HG03575 (cell line): ENCODE data around the gene MRPL53.

Experiments used
- ATAC-seq: cut with Tn5 transposase; IDR thresholded peaks from one replicate; pipeline ENCODE4 v1.9.1; 2021; ENCODE audit not compliant: unreplicated experiment, insufficient number of reproducible peaks, low FRiP score; ENCODE audit errors: extremely low read depth

The MRPL53 gene

DNA sequence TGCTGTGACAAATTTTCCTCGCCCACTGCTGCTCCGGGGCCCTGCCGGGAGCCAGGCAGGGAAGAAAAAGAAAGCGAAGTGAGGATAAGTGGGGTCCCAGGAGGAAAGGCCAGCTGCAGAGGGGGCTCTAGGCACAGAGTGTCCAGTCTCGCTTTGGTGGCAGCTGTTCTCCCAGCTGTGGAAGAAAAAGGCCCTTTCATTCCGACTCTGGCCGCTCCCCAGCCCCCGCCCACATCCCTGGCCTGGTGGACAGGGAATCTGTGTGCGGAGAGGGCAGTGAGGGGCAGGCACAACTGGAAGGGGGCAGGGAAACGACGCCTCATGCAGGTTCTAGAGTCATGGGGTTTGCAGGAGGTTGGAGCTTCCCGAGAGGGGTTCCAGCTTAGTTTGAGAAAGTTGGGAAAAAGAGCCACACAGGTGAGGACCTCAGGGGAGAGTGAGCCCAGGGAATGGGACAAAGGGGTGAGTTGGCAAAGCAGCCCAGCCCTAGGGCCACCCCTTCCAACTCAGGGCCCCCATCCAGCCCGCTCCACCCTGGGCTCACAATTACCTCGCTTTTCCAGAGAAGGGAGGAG lies 32.6 kb downstream of the MRPL53 start:
- no peak for ATAC-seq

DNA sequence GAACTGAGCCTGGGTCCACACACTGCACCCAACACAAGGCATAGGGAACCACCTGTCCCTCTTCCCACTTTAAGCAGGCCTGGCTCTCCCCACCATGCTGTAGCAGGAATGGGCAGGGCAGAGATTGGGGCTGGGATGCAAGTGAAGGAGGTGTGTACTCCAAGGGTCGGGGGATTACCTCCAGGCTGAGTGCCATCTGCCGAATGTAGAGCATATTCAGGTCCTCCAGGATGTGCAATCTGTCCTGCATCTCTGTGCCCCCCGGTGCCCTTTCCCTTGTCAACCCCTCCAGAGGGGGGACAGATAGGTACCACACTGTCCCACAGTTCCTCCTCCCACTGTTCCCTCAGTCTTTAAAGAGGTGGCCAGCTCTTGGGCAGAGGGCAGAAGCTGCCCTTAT lies 33.1 kb downstream of the MRPL53 start:
- no peak for ATAC-seq

DNA sequence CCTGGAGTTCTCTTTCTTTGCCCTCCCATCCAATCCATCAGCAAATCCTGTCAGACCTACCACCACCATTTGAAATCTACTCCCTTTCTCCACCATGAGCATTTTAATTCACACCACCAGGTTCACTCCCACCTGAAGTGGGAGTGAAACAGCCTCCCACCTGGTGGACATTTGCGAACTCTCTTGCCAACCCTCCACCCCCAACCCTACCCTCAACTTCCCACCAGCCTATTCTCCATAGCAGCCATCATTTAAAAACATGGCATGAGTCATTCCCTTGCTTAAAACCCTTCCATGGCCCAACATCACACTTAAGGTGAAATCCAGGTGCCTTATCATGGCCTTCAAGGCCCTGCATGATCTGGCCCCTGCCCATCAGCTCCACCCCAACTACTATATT lies 34.2 kb downstream of the MRPL53 start:
- ATAC-seq: no peak

DNA sequence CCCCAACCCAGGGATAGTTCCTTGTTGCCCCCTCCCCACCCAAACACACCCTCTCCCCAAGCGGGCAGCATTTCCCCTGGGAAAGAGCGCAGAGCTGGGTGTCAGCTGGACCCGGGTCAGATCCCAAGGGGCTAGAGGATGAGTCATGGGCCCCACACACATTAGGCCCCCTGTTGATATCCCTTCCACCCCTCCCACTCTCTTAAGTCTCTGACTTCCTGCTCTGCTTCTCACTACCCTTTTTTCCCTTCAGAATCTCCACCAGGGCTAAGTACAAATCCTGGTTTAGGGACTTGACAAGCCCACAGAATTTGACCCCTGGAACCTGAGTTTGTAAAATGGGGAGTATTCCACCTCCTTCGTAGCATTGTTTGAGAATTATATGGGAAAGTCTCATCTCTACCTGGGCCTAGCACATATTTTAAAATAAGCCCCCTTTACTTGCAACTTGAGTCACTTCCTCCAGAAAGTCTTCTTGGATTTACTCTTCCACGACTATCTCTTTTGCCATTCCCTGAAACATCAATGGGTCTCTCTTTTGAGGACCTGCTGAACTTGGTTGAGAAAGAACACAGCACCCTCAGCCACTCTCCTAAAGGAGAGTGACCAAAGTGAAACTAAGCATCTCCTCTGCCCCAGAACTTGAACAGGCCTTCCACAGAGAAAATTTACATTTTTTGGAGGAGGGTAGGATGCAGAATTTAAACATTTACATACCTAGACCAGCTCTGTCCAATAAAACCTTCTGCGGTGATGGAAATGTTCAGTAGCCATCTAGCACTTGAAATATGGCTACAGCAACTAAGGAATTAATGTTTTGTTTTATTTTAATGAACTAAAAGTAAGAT lies 35.4 kb downstream of the MRPL53 start:
- no peak for ATAC-seq

DNA sequence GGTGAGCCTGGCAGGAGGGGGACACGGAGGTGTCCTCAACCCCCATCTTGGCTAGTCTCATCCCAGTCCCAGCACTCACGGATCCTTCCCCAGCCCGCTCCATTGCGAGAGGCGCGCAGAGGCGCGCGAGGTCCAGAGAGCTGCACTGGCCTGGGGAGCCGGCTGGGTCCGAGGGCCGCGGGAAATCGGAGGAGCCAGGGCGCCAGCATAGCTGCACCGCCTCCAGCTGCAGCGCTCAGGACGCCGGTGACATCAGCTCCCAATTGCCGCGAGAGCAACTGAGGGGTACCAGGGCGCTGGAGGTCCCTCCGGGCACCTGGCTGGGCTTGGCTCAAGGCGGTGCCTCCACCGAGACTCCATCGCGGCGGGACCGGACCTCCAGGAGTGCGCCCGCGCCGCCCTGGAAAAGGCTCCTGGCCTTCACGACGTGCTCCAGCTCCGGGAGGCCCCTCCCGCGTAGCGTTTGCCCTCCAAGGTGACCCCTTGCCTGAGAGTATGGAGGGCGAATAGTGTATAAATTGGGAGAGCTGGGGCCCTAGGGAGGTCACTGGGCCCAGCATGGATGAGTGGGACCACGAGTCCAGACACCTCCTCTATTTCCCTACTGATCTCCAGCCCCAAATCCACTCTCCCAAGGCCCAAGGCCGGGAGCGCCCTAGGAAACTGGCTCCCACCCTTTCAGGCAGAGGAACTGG lies 36.2 kb downstream of the MRPL53 start:
- no peak for ATAC-seq

DNA sequence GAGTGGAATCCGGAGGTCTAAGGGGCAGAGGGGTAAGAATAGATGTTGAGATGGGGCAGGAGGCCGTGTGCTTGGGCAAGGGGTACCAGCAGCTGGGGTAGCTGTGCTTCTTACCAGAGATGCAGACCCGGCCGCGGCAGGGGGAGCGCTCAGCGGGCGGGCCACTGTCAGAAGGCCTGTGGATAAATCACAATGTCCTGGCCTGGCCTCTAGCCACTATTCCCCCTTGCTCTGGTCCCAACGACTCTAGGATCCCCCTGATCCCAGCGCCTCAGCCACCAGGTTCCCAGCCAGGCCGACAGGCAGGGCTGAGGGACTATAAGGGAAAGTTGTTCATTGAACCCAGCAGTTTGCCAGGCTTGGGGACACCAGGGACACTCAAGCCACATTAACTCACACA lies 42.0 kb downstream of the MRPL53 start:
- no peak for ATAC-seq

DNA sequence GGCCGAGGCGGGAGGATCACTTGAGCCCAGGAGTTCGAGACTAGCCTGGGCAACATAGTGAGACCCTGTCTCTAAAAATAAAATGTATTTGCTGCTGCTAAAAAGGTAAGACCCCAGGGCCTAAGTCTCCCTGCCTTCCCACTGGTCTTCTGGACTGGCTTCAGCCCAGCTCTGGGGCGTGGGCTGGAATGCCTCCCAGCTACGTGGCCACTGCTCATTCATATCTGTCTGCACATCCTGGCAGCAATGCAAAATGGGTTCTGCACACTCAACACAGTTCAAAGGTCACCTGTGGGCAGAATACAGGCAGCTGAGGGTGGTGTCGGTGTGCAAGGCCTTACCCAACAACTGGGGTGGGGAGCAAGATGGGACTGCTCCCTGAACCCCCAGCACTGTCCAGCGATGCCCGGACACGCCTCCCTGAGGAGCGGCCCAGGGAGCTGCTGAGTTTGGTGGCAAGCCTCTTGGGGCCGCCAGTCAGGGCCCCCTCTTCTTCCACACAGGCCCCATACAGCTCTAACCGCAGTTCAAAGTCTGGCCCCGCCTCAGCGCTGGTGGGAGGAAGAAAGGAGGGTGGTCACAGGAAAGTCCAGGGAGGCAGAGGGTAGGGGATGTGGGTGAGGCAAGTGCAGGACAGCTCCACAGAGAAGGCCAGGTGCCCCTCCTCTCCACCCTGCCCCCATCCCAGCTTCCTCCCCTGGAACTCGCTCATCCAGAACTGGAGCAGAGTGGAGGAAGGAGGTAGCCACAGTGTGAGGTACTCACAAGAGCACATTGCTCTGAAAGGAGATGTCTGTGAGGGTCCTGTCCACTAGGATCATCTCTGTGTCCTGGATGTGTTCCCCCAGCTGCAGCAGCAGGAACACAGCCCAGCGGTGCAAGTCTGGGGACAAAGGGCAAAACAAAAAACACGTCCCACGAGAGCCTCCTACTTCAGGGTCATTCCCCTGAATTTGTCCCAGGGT lies 42.7 kb downstream of the MRPL53 start:
- ATAC-seq: no peak

DNA sequence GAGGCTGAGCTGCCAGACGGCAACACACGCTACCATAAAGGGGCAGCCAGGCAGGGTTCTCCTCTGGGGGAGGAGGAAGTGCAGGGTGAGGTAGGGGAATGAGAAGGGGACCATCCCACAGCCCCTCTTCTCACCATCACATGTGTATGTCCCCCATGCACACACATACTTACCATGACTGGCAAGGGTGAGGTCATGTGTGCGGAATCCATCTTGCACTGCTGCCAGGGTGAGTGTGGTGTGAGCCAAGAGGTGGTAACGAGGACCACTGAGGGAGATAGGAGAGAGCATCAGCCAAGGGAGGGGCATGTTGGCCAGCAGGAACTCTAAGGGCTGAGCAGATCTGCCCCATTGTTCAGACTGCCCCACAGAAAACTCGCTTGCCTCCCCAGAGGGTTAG lies 43.8 kb downstream of the MRPL53 start:
- ATAC-seq: no peak

DNA sequence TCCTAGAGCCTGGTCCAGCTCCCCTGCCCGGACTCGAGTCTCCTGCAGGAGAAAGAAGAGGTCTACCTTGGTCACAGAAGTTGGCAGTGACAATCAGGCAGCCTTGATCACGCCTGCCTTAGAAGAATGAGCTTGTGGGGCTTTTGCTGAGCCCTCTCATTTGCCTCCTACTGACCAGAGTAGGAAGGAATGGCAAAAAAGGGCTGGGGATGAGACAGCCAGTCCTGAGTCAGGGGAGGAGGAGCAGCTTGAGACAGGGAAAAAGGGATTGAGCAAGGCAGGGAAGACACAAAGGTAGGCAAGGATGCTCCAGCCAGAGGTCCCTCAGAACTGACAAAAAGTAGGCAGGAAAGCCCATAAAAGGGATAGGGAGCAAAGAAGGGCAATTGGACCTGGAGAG lies 44.9 kb downstream of the MRPL53 start:
- ATAC-seq: no peak

DNA sequence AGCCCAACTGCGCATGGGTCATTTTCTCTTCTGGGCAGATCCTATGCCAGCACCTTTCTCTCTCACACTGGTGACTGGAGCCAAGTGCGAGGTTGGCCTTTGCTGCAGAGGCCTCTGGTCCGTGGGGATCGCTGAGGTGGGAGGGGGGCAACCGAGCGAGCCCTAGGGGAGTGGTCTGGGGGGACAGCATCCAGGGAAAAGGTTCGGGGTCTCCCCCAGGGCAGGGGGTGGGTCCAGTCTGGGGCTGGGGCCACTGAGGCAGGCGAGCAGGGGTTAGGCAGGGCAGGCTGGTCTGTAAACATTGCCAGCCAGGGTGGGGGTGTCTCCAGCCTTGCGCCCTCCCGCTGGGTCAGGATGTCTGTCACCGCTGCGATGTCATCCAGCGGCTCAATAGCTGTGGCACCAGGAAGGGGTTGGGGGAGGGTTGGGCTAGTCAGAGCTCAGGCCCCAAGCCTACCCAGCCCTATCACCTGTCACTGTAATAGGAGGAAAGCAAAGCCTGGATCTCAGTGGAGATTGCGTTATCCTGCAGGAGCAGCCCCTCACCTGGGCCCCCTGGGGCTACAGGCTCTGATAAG lies 46.2 kb downstream of the MRPL53 start:
- no peak for ATAC-seq

DNA sequence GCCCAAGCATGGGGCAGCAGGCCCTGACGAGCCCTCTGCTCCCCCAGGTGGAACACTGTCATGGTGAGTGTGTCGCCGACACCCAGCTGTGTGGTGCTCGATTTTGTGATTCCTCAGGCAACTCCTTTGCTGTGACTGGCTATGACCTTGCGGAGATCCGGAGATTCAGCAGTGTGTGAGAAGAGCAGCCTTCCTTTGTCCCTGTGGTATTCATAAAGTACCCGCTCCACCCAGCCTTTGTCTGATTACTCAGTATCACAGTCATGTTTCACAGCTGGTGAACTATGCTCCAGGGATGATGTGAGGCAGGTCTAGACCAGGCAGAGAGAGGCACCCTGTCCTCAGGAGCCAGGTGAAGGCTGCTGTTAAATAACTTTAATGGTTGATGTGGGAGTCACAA lies 47.0 kb downstream of the MRPL53 start:
- ATAC-seq: no peak

DNA sequence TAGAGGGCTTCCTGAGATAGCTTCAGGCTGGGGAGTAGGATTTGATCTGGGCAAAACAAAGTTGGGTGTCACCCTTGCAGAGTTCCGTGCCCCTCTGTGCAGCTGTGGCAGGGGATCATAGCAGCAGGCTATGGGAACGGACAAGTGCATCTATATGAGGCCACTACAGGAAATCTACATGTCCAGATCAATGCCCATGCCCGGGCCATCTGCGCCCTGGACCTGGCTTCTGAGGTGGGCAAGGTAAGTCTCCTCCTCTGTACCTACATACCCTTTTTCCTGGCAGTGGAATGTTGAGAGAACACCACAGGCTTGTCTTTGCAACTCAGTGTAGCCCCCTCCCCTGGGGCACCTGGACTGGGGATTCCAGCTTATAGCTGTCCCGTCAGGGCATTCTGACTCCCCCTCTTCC lies 47.5 kb downstream of the MRPL53 start:
- no peak for ATAC-seq

DNA sequence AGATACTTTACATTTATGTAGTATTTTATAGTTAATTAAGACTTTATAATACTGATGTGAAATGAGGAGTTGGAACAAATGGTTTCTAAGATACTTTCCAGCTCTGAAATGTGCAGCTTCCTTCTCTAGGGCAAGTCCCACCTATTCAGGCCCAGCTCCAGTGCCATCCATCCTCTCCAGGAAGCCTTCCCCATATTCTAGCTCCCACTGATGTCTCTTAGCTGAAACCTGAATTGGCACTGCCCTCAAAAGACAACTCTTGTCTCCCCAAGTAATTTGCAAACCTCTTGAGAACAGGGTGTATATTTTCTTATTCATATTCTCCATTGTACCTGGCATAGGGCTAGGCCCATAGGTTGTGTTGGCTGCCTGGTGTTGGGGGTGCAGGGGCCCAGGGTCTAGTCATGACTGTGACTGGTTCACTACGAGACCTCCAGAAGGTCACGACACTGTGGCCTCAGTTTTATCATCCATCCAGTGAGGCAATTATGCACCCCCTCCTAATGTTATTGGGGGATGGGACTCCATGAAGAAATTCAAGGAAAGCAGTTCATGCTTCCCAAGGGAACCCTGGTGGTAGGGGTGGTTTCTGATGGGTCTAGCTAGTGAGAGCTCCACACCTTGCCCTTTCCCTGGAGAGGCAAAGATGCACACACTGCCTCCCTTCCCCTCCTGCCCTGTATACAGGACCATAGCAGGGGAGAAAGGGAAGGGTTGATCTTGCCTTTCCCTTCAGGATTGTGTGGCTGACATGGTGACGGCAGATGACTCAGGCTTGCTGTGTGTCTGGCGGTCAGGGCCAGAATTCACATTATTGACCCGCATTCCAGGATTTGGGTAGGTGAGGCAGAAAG lies 48.1 kb downstream of the MRPL53 start:
- no peak for ATAC-seq

DNA sequence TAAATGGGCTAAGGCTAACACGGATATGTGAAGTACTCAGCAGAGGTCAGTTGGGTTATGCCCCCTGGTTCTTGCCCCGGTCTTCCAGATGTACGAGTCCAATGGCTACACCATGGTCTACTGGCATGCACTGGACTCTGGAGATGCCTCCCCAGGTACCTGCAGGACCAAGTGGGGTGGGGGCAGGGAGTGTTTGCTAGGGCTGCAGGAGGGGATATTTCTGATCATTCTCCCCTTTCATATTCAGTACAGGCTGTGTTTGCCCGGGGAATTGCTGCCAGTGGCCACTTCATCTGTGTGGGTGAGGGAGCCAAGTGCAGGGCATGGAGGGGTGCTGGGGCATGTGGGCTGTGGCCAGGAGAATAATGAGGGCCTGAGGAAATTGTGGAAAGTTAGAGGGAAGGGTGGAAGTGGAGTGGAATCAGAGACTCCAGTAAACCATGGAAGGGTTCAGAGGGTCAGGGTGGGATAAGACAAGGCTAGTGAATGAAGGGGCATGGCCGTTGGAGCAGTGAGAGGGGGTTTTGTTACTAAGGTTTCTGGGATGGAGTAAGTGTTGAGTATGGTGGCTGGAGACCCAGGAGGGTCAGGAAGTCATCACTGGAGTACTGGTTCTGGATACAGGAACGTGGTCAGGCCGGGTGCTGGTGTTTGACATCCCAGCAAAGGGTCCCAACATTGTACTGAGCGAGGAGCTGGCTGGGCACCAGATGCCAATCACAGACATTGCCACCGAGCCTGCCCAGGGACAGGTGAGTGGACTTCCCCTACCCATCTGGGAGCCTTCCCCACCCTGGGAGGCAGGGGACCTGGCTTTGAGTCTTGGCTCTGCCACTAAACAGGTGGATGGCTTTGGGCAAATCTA lies 49.0 kb downstream of the MRPL53 start:
- ATAC-seq: no peak
